Esophagus squamous epithelium (tissue), 5 donors: Measurements from ENCODE around the gene NSMF. TPM values are rescaled to one million over a fixed set of nuclear protein-coding genes. Genes with fewer than 3 reads are reported as not detected.

Experiments
- DNase-seq: peaks from one replicate; lab custom pipeline; 2025; lab: John Stamatoyannopoulos, UW
- H3K27ac ChIP-seq, 4 donors: fragments of 200-600 bp; sonication (generic); one replicate each; pipeline ENCODE4 v1.5.1; 2016 to 2019; ENCODE audit warnings: mild to moderate bottlenecking in 1 of 4
- H3K27me3 ChIP-seq, 4 donors: fragments of 200-600 bp; sonication (generic); 1 replicate in 3 of 4; 2 replicates in 1 of 4; pipeline versions ENCODE4 v1.5.1 to v1.6.0; 2017 to 2021; ENCODE audit warnings: antibody characterized with exemption in 1 of 4
- H3K36me3 ChIP-seq, 3 donors: fragments of 200-600 bp; sonication (generic); one replicate each; pipeline ENCODE4 v1.5.1; 2016 to 2019
- H3K4me1 ChIP-seq, 3 donors: fragments of 200-600 bp; sonication (generic); one replicate each; pipeline ENCODE4 v1.5.1; 2017 to 2019
- H3K4me3 ChIP-seq, 4 donors: fragments of 200-600 bp; sonication (generic); 1 replicate in 3 of 4; 2 replicates in 1 of 4; pipeline ENCODE4 v1.5.1; 2016 to 2019; ENCODE audit warnings: mild to moderate bottlenecking in 2 of 4, moderate library complexity in 1 of 4
- H3K9me3 ChIP-seq, 3 donors: fragments of 200-600 bp; sonication (generic); one replicate each; pipeline ENCODE4 v1.5.1; 2016 to 2019
- POLR2A ChIP-seq, 4 donors: fragments of 450-650 bp; IDR thresholded peaks; one replicate each; pipeline ENCODE4 v1.6.1; 2017; ENCODE audit warnings: antibody characterized with exemption in 4 of 4, mild to moderate bottlenecking in 4 of 4, moderate library complexity in 3 of 4
- WGBS, 2 donors: methylation state at CpG; one replicate each; pipeline ENCODE4 v1.1.5; 2018; 5-methylcytosine and 5-hydroxymethylcytosine counted together
- intact Hi-C: fragments of 100-400 bp; cut with DNase I; formaldehyde crosslinking; loops from one replicate; pipeline ENCODE4 v1.15.0; 2022
- total RNA-seq, 4 donors: library from RNA; depleted of rRNA; stranded (reverse); fragments of >200 nt; gene quantifications; one replicate each; pipeline ENCODE4 v1.1.0, GENCODE V29; 2016
- TF ChIP-seq, protein P1 (sequence below), 6 experiments: fragments of 450-650 bp in 4 of 6; fragments of 200-600 bp in 2 of 6; sonication (generic) in 2 of 6; IDR thresholded peaks; one replicate each; pipeline ENCODE4 v1.5.1; 2016 to 2019; ENCODE audit warnings: antibody characterized with exemption in 6 of 6, mild to moderate bottlenecking in 4 of 6, moderate library complexity in 4 of 6
- donor health status: DM: yes; HTN: yes; CAD: no.

The NSMF gene
- total RNA-seq, 4 donors from 2014 or later, result 16.2 to 38.1 (median 20.6) TPM

DNA sequence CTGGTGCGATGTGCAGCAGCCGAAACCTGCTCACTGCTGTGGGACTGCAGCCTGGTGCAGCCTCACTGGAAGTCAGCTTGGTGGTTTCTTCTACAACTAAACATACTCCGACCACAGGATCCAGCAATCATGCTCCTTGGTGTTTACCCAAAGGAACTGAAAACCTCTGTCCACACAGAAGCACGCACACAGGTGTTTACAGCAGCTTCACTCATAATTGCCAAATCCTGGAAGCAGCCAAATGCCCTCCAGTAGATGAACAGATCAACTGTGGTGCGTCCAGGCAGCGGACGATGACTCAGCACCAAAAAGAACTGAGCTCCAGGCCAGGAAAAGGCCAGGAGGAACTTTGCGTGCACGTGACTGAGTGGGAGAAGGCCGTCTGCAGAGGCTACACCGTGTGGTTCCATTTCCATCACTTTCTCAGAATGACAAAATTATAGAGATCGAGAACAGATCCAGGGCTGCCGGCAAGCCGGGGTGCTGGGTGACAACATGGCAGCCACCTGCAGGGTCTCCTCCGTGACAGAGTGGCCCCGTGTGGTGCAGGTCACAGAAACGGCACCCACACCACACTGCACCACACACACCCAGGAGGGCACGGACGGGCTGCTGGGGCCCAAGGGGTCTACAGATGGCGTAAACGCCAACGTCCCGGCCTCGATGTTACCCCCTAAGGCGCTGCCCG lies 23.1 kb upstream of the NSMF start:
- no peak overlapping the region for H3K4me3 ChIP-seq
- no peaks in the 10 kb centered on the region for H3K36me3 ChIP-seq
- DNase-seq, result no peak
- no peak overlapping the region for H3K27ac ChIP-seq
- no peak for TF ChIP-seq POLR2A (IDR thresholded peaks at IDR 0.05)
- TF ChIP-seq, protein P1, sequence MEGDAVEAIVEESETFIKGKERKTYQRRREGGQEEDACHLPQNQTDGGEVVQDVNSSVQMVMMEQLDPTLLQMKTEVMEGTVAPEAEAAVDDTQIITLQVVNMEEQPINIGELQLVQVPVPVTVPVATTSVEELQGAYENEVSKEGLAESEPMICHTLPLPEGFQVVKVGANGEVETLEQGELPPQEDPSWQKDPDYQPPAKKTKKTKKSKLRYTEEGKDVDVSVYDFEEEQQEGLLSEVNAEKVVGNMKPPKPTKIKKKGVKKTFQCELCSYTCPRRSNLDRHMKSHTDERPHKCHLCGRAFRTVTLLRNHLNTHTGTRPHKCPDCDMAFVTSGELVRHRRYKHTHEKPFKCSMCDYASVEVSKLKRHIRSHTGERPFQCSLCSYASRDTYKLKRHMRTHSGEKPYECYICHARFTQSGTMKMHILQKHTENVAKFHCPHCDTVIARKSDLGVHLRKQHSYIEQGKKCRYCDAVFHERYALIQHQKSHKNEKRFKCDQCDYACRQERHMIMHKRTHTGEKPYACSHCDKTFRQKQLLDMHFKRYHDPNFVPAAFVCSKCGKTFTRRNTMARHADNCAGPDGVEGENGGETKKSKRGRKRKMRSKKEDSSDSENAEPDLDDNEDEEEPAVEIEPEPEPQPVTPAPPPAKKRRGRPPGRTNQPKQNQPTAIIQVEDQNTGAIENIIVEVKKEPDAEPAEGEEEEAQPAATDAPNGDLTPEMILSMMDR (IDR thresholded peaks at IDR 0.05), result no peak
- 56 to 63% methylated on average over 23 to 24 of the region's 26 CpGs for WGBS, 2 donors
- no peaks in the 10 kb centered on the region for H3K27me3 ChIP-seq
- no peaks in the 10 kb centered on the region for H3K9me3 ChIP-seq
- H3K4me1 ChIP-seq, result peaks cover 3 to 11% (median 3%) of the 10 kb centered on the region in 3 donors
- intact Hi-C loops, result no loop called here

DNA sequence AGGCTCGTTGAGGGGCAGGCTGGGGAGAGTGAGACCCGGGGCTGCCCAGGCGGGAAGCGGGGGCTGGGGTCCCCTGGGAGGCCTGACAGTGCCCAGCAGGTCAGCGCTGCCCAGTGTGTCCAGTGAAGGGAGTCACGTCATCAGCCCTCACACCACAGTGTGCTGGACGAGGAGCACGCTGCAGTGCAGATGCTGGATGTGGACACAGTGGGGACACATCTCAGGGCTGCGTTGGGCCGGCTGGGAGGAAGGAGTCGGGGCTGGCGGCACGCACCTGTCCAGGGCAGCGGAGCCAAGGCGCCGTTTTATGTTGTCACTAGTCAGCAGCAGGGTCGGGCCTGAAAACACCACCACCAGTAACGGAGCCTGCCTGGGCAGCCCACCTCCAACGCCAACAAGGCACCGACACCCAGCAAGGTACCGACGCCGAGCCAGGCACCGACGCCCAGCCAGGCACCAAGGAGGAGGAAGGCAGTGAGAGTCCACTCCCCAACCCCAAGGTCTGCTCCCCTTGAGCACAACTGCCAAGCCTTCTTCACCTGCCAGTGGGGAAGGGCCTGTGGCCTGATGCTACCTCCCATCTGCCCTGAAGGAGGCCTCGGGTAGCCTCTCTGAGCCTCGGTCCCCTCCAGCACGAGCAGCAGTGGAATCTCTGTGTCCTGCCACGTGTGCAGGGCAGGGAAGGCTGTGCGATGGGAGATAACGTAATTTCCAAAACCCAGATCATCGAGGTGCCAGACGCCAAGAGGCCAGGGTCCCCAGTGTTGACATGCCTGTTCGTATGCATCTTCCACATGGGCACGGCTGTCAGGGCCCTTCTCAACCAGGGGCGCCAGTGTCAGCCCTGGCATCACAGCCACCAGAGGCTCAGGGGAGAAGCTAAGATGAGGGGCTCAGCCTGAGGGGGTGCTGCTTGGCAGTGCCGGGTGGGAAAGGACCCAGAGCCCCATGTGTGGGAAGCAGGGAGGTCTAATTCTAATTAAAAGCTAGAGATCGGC lies 21.9 kb upstream of the NSMF start:
- Histone ChIP-seq H3K4me3 (no peak overlapping the region), H3K27me3 (no peaks in the 10 kb centered on the region), H3K27ac (no peak overlapping the region), H3K4me1 (peaks cover 3 to 11% (median 3%) of the 10 kb centered on the region in 3 donors), H3K36me3 (no peaks in the 10 kb centered on the region), H3K9me3 (peaks cover 0 to 4% (median under 1%) of the 10 kb centered on the region in 3 donors)
- intact Hi-C loops, result no loop called here
- WGBS, 2 donors, result 89 to 90% methylated on average over 2 to 13 of the region's 38 CpGs
- DNase-seq, result no peak
- TF ChIP-seq, protein P1 (IDR thresholded peaks at IDR 0.05), result no peak
- no peak for TF ChIP-seq POLR2A (IDR thresholded peaks at IDR 0.05)

DNA sequence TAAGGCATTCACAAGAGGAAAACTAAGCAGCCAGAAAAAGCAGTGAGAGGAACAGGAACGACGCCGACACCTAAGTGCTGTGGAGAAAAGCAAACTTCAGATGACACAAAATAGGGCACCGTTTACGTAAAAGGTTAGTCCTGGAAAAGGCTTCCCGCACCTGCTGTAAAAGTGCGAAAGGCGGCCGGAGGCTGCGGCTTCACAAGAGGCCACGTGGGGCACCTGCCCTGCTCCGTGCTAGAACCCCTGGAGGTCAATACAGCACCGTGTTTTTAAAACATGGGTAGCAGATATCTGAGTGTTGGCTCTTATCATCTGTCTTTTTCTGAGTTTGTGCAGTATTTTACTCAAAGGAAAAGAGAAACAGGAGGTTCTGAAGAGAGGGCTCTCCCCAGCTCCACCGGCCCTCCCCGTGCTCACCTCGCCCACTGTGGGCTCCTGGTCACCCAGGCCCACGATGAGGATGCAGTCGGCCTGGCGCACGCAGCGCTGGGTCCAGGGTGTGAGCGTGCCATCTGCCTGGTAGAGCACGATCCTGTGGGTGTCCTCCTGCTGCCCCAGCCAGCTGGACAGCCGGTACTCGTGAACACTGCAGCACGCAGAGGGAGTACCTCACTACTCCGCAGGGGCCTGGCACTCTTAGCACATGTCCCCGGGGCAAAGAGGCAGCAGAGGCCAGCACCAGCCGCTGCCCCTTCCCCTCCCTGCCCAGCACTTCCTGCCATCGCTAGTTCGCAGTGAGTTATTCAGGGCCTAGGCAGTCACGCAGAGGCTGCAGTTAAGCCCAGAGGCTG lies 21.0 kb upstream of the NSMF start:
- Histone ChIP-seq H3K36me3 (no peaks in the 10 kb centered on the region), H3K27me3 (no peaks in the 10 kb centered on the region), H3K4me3 (no peak overlapping the region), H3K27ac (no peak overlapping the region), H3K4me1 (peaks cover 3 to 11% (median 3%) of the 10 kb centered on the region in 3 donors), H3K9me3 (peaks cover 0 to 13% (median 9%) of the 10 kb centered on the region in 3 donors)
- TF ChIP-seq, protein P1 (IDR thresholded peaks at IDR 0.05), result no peak
- no peak for TF ChIP-seq POLR2A (IDR thresholded peaks at IDR 0.05)
- intact Hi-C loops, result no loop called here
- DNase-seq, result no peak
- WGBS, 2 donors, result 87 to 89% methylated on average over 15 to 16 of the region's 32 CpGs

- Histone ChIP-seq H3K27me3 (no peaks in the 10 kb centered on the region), H3K27ac (no peak overlapping the region), H3K4me3 (no peak overlapping the region), H3K4me1 (peaks cover 3 to 11% (median 3%) of the 10 kb centered on the region in 3 donors), H3K9me3 (peaks cover 0 to 16% (median 11%) of the 10 kb centered on the region in 3 donors), H3K36me3 (no peaks in the 10 kb centered on the region)
- WGBS, 2 donors, result 47 to 80% methylated on average over 4 to 20 of the region's 36 CpGs
- no peak for TF ChIP-seq POLR2A (IDR thresholded peaks at IDR 0.05)
- TF ChIP-seq, protein P1 (IDR thresholded peaks at IDR 0.05), result no peak
- DNase-seq, result no peak
- intact Hi-C loops, result no loop called here
Measured at GRCh38 chr9:137478962-137479861, 20.1 kb upstream of the NSMF start.
